Inflammatory macrophage (primary cell): ENCODE results near the gene ING4.
"Not testable (repeated sequence)": the region's sequence is repeated elsewhere in the genome, so short reads cannot be mapped to it uniquely, and the experiment has no call there.

Source experiments
- DNase-seq, 2 donors: peaks; one replicate each; pipeline ENCODE4 v3.0.0-alpha.2; 2020 to 2022
- total RNA-seq, 18 experiments: gene quantifications; one replicate each; lab custom pipeline; 2026; ENCODE audit warnings: mixed read lengths in 6 of 18, inconsistent platforms in 2 of 18; lab: John Stamatoyannopoulos, UW

Gene ING4
- total RNA-seq, result 2.9 to 16.1 (median 11.6) reads per million in 18 experiments

- peak; percentile 100 for DNase-seq
These were observed at the start of gene ING4 for GRCh38 chr12:6662906-6663742. TSS of gene ING4 (minus strand) at chr12:6663119. CDS start at chr12:6663101, 18 bp downstream.

GRCh38 chr12:6708960-6709394 lies 46.1 kb upstream of the ING4 start:
- DNase-seq, result no peak

GRCh38 chr12:6708351-6708750 lies 45.4 kb upstream of the ING4 start:
- not testable (repeated sequence) for DNase-seq

GRCh38 chr12:6703631-6704030 lies 40.7 kb upstream of the ING4 start:
- peak in 1 of 2 donors; percentile 30 for DNase-seq

GRCh38 chr12:6701078-6701768 lies 38.3 kb upstream of the ING4 start:
- no peak for DNase-seq

GRCh38 chr12:6700646-6701051 lies 37.7 kb upstream of the ING4 start, which contains the start of gene PIANP:
TSS of gene PIANP (minus strand) at chr12:6700815. CDS start at chr12:6698061, 2,754 bp downstream.
- DNase-seq, result no peak

GRCh38 chr12:6699989-6700645 lies 37.2 kb upstream of the ING4 start:
- no peak for DNase-seq

GRCh38 chr12:6699259-6699988 lies 36.5 kb upstream of the ING4 start:
- DNase-seq, result no peak

GRCh38 chr12:6698352-6699046 lies 35.6 kb upstream of the ING4 start:
- no peak for DNase-seq

- DNase-seq, result peak; percentile 31 to 52
These were observed 34.8 kb upstream of the ING4 start for GRCh38 chr12:6697584-6698351.

- no peak for DNase-seq
These were observed 34.0 kb upstream of the ING4 start for GRCh38 chr12:6696690-6697583.

GRCh38 chr12:6695313-6696045 lies 32.6 kb upstream of the ING4 start:
- DNase-seq, result no peak

- DNase-seq, result no peak
These were observed 31.8 kb upstream of the ING4 start for GRCh38 chr12:6694701-6695100.

- DNase-seq, result no peak
These were observed 31.0 kb upstream of the ING4 start for GRCh38 chr12:6693832-6694355.

- no peak for DNase-seq
These were observed 30.0 kb upstream of the ING4 start for GRCh38 chr12:6692888-6693287.

GRCh38 chr12:6691473-6691872 lies 28.6 kb upstream of the ING4 start:
- DNase-seq, result no peak

- peak; percentile 99 for DNase-seq
These were observed 26.3 kb upstream of the ING4 start, which contains the start of gene ZNF384 for GRCh38 chr12:6688999-6689882. TSS of gene ZNF384 (minus strand) at chr12:6689375. CDS start at chr12:6679520, 9,855 bp downstream.
